Keratinocyte (primary cell): Measurements from ENCODE around the gene FAM110A.

Source experiments
- EZH2 ChIP-seq: IDR thresholded peaks from one replicate; pipeline ENCODE4 v1.6.1; 2012; ENCODE audit warnings: inconsistent platforms, mild to moderate bottlenecking, low read length, moderate library complexity
- TF ChIP-seq, protein P1 (sequence below), 3 experiments: IDR thresholded peaks in 1 of 3; conservative IDR thresholded peaks in 1 of 3; optimal IDR thresholded peaks in 1 of 3; 2 replicates in 2 of 3; 3 replicates in 1 of 3; pipeline versions ENCODE3 to v1.5.1; 2011; ENCODE audit warnings: low read length in 3 of 3, mild to moderate bottlenecking in 3 of 3, moderate library complexity in 2 of 3, control low read depth in 1 of 3, inconsistent platforms in 1 of 3; ENCODE audit not compliant: insufficient read depth in 2 of 3; ENCODE audit errors: extremely low read depth in 1 of 3

GRCh38 chr20:853406-853996, 20.0 kb downstream of the FAM110A start:
- TF ChIP-seq, protein P1, sequence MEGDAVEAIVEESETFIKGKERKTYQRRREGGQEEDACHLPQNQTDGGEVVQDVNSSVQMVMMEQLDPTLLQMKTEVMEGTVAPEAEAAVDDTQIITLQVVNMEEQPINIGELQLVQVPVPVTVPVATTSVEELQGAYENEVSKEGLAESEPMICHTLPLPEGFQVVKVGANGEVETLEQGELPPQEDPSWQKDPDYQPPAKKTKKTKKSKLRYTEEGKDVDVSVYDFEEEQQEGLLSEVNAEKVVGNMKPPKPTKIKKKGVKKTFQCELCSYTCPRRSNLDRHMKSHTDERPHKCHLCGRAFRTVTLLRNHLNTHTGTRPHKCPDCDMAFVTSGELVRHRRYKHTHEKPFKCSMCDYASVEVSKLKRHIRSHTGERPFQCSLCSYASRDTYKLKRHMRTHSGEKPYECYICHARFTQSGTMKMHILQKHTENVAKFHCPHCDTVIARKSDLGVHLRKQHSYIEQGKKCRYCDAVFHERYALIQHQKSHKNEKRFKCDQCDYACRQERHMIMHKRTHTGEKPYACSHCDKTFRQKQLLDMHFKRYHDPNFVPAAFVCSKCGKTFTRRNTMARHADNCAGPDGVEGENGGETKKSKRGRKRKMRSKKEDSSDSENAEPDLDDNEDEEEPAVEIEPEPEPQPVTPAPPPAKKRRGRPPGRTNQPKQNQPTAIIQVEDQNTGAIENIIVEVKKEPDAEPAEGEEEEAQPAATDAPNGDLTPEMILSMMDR (optimal IDR thresholded peaks at IDR 0.05 in 1 of 3, IDR thresholded peaks at IDR 0.05 in 1 of 3, conservative IDR thresholded peaks at IDR 0.05 in 1 of 3; ENCODE audit: extremely low read depth in 1 of 3, insufficient read depth in 2 of 3, low read length in 3 of 3): no peak
- TF ChIP-seq EZH2: no peak
